Astrocyte (in vitro differentiated cells and primary cell): Measurements from ENCODE around the gene SPDL1.

ENCODE experiments used
- EZH2 ChIP-seq: IDR thresholded peaks from 2 replicates; pipeline ENCODE4 v1.6.1; 2012; ENCODE audit warnings: mild to moderate bottlenecking, low read length, inconsistent platforms; ENCODE audit not compliant: insufficient read depth
- TF ChIP-seq, protein P1 (sequence below): IDR thresholded peaks from 2 replicates; pipeline ENCODE4 v1.5.1; 2011; ENCODE audit warnings: low read depth, mild to moderate bottlenecking, inconsistent platforms, low read length, moderate library complexity; ENCODE audit not compliant: insufficient read depth

GRCh38 chr5:169551146-169551545 lies 32.4 kb upstream of the SPDL1 start:
- TF ChIP-seq, protein P1, sequence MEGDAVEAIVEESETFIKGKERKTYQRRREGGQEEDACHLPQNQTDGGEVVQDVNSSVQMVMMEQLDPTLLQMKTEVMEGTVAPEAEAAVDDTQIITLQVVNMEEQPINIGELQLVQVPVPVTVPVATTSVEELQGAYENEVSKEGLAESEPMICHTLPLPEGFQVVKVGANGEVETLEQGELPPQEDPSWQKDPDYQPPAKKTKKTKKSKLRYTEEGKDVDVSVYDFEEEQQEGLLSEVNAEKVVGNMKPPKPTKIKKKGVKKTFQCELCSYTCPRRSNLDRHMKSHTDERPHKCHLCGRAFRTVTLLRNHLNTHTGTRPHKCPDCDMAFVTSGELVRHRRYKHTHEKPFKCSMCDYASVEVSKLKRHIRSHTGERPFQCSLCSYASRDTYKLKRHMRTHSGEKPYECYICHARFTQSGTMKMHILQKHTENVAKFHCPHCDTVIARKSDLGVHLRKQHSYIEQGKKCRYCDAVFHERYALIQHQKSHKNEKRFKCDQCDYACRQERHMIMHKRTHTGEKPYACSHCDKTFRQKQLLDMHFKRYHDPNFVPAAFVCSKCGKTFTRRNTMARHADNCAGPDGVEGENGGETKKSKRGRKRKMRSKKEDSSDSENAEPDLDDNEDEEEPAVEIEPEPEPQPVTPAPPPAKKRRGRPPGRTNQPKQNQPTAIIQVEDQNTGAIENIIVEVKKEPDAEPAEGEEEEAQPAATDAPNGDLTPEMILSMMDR, result no peak
- no peak for TF ChIP-seq EZH2
